ENCODE results near the gene NCK2. TPM values are rescaled to one million over a fixed set of nuclear protein-coding genes. Genes with fewer than 3 reads are reported as not detected.

NCK2 gene
- total and polyA plus RNA-seq, 7 experiments from 2014 or later: 30.8 to 134 (median 105) TPM

DNA sequence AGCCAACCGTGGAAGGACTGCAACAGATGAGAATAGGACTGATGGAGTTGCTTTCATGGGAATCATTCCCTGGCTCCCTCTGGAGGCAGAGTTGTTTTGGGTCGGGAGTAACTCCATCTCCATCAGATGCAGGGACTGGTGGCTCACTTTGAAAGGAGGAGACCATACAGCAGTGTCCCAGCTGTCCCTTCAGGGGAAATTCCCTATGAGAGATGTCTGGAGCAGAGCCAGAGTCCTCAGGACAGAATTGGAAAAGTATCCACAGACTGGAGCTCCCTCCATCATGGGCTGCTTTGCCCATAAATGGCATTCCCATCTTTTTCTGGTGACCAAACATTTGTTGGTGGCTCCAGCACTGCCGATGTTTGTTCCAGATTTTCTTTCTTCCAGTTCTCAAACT lies 144.3 kb downstream of the NCK2 start:
- Mint-ChIP-seq H3K27ac (peak overlapping the region in 5 of 9 donors; percentile 44 to 83 (median 53)), H3K36me3 (peaks cover 9 to 62% (median 52%) of the 10 kb centered on the region in 5 donors), H3K4me1 (peaks cover 33 to 76% (median 66%) of the 10 kb centered on the region in 7 donors), H3K9me3 (peaks cover 0 to 25% (median 6%) of the 10 kb centered on the region in 11 donors), H3K4me3 (peak overlapping the region in 1 of 10 donors; percentile 13), H3K27me3 (no peaks in the 10 kb centered on the region)
- Histone ChIP-seq H3K9me3 (ENCODE audit: control insufficient read depth in 2 of 3, low read length in 3 of 3) (no peaks in the 10 kb centered on the region), H3K4me3 (ENCODE audit: low read length) (no peak overlapping the region), H3K27ac (ENCODE audit: low read depth, low read length) (no peak overlapping the region), H3K27me3 (ENCODE audit: control insufficient read depth in 2 of 2, insufficient read depth in 2 of 2, low read length in 2 of 2) (no peaks in the 10 kb centered on the region), H3K36me3 (ENCODE audit: control insufficient read depth in 2 of 3, insufficient read depth in 3 of 3, low read length in 3 of 3) (peaks cover 0 to 36% (median 8%) of the 10 kb centered on the region in 3 experiments), H3K4me1 (ENCODE audit: control insufficient read depth in 2 of 2, insufficient read depth in 2 of 2, low read length in 2 of 2) (peaks cover 36 to 42% of the 10 kb centered on the region in 2 donors)
- DNase-seq (no peak), ATAC-seq (peak; percentile 3)
- intact Hi-C loops (cut with micrococcal nuclease): loop anchor here (5.0 to 10.0 kb wide), 2 partner anchors 312 to 314 kb away; no protein-coding TSS in a partner anchor
- CTCF ChIA-PET: interaction anchor here (1.1 kb wide), 1 partner anchor 11 kb away, joined by 3 read pairs; no protein-coding TSS in a partner anchor
- POLR2A ChIA-PET: no interaction called here

GRCh38 chr2:105890111-105890510 lies 145.4 kb downstream of the NCK2 start:
- Histone ChIP-seq H3K4me1 (ENCODE audit: control insufficient read depth in 2 of 2, insufficient read depth in 2 of 2, low read length in 2 of 2) (peaks cover 29 to 34% of the 10 kb centered on the region in 2 donors), H3K4me3 (ENCODE audit: low read length) (no peak overlapping the region), H3K36me3 (ENCODE audit: control insufficient read depth in 2 of 3, insufficient read depth in 3 of 3, low read length in 3 of 3) (peaks cover 0 to 37% (median 9%) of the 10 kb centered on the region in 3 experiments), H3K27ac (ENCODE audit: low read depth, low read length) (peak overlapping the region; percentile 38), H3K9me3 (ENCODE audit: control insufficient read depth in 2 of 3, low read length in 3 of 3) (no peaks in the 10 kb centered on the region), H3K27me3 (ENCODE audit: control insufficient read depth in 2 of 2, insufficient read depth in 2 of 2, low read length in 2 of 2) (no peaks in the 10 kb centered on the region)
- Mint-ChIP-seq H3K4me1 (peaks cover 31 to 76% (median 66%) of the 10 kb centered on the region in 7 donors), H3K9me3 (peaks cover 0 to 25% (median 6%) of the 10 kb centered on the region in 11 donors), H3K27ac (peak overlapping the region; percentile 1 to 79 (median 49)), H3K36me3 (peaks cover 15 to 69% (median 59%) of the 10 kb centered on the region in 5 donors), H3K27me3 (no peaks in the 10 kb centered on the region), H3K4me3 (peak overlapping the region in 4 of 10 donors; percentile 0 to 27 (median 13))
- ATAC-seq (no peak), DNase-seq (no peak)
- ChIA-PET POLR2A (interaction anchor here (0.9 to 1.0 kb wide), 2 partner anchors 147 to 205 kb away, joined by 3 read pairs; no protein-coding TSS in a partner anchor), CTCF (no interaction called here)
- intact Hi-C loops (cut with micrococcal nuclease): loop anchor here in 1 of 2 donors (5.0 kb wide), 1 partner anchor 33 kb away; no protein-coding TSS in a partner anchor

DNA sequence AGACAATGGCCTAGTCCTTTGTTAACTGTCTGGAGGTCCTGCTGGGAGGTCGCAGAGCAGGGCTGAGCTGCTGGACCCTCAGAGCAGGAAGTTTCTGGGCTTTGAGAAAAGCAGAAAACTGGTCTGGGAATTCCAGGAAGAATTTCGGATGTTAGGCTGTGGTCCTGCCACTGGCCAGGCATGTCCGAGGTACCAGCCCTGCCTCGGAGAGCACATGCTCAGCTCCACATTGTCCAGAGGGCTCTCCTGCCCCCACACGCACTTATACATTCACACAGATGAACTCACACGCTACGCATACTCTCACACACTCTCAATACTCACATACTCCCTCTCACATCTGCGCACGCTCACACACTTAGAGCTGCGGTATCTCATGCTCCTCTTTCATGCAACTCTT lies 146.1 kb downstream of the NCK2 start:
- H3K4me3 Mint-ChIP-seq: peak overlapping the region in 8 of 10 donors; percentile 6 to 78 (median 32)
- Histone ChIP-seq H3K27ac (ENCODE audit: low read depth, low read length) (peak overlapping the region; percentile 38), H3K4me1 (ENCODE audit: control insufficient read depth in 2 of 2, insufficient read depth in 2 of 2, low read length in 2 of 2) (peaks cover 25 to 36% of the 10 kb centered on the region in 2 donors), H3K9me3 (ENCODE audit: control insufficient read depth in 2 of 3, low read length in 3 of 3) (no peaks in the 10 kb centered on the region), H3K36me3 (ENCODE audit: control insufficient read depth in 2 of 3, insufficient read depth in 3 of 3, low read length in 3 of 3) (peaks cover 0 to 37% (median 9%) of the 10 kb centered on the region in 3 experiments), H3K27me3 (ENCODE audit: control insufficient read depth in 2 of 2, insufficient read depth in 2 of 2, low read length in 2 of 2) (no peaks in the 10 kb centered on the region), H3K4me3 (ENCODE audit: low read length) (no peak overlapping the region)
- CTCF ChIA-PET: no interaction called here
- intact Hi-C loops (cut with micrococcal nuclease): loop anchor here in 1 of 2 donors (5.0 kb wide), 1 partner anchor 34 kb away; no protein-coding TSS in a partner anchor
- H3K9me3 Mint-ChIP-seq: peaks cover 0 to 25% (median 6%) of the 10 kb centered on the region in 11 donors
- no peak for ATAC-seq
- H3K4me1 Mint-ChIP-seq: peaks cover 31 to 76% (median 67%) of the 10 kb centered on the region in 7 donors
- no peak for DNase-seq
- POLR2A ChIA-PET: interaction anchor here (0.7 to 1.0 kb wide), 2 partner anchors 9 to 204 kb away, joined by 3 to 7 read pairs; no protein-coding TSS in a partner anchor
- H3K36me3 Mint-ChIP-seq: peaks cover 15 to 71% (median 62%) of the 10 kb centered on the region in 5 donors
- H3K27me3 Mint-ChIP-seq: no peaks in the 10 kb centered on the region
- peak overlapping the region; percentile 33 to 80 (median 65) for H3K27ac Mint-ChIP-seq

GRCh38 chr2:105893011-105893995 lies 148.6 kb downstream of the NCK2 start:
- H3K36me3 Mint-ChIP-seq: peaks cover 17 to 63% (median 54%) of the 10 kb centered on the region in 5 donors
- Histone ChIP-seq H3K4me3 (ENCODE audit: low read length) (no peak overlapping the region), H3K36me3 (ENCODE audit: control insufficient read depth in 2 of 3, insufficient read depth in 3 of 3, low read length in 3 of 3) (peaks cover 0 to 28% (median 9%) of the 10 kb centered on the region in 3 experiments), H3K27me3 (ENCODE audit: control insufficient read depth in 2 of 2, insufficient read depth in 2 of 2, low read length in 2 of 2) (no peaks in the 10 kb centered on the region), H3K4me1 (ENCODE audit: control insufficient read depth in 2 of 2, insufficient read depth in 2 of 2, low read length in 2 of 2) (peaks cover 21 to 30% of the 10 kb centered on the region in 2 donors), H3K9me3 (ENCODE audit: control insufficient read depth in 2 of 3, low read length in 3 of 3) (peaks cover 0 to 4% (median 0%) of the 10 kb centered on the region in 3 experiments), H3K27ac (ENCODE audit: low read depth, low read length) (no peak overlapping the region)
- no peak overlapping the region for H3K4me3 Mint-ChIP-seq
- intact Hi-C loops (cut with micrococcal nuclease): loop anchor here in 1 of 2 donors (5.0 kb wide), 1 partner anchor 36 kb away; no protein-coding TSS in a partner anchor
- peak overlapping the region in 4 of 9 donors; percentile 6 to 87 (median 61) for H3K27ac Mint-ChIP-seq
- no peaks in the 10 kb centered on the region for H3K27me3 Mint-ChIP-seq
- ATAC-seq (no peak), DNase-seq (no peak)
- H3K4me1 Mint-ChIP-seq: peaks cover 22 to 75% (median 55%) of the 10 kb centered on the region in 7 donors
- POLR2A ChIA-PET: no interaction called here
- CTCF ChIA-PET: no interaction called here
- peaks cover 0 to 20% (median 8%) of the 10 kb centered on the region in 11 donors for H3K9me3 Mint-ChIP-seq

DNA sequence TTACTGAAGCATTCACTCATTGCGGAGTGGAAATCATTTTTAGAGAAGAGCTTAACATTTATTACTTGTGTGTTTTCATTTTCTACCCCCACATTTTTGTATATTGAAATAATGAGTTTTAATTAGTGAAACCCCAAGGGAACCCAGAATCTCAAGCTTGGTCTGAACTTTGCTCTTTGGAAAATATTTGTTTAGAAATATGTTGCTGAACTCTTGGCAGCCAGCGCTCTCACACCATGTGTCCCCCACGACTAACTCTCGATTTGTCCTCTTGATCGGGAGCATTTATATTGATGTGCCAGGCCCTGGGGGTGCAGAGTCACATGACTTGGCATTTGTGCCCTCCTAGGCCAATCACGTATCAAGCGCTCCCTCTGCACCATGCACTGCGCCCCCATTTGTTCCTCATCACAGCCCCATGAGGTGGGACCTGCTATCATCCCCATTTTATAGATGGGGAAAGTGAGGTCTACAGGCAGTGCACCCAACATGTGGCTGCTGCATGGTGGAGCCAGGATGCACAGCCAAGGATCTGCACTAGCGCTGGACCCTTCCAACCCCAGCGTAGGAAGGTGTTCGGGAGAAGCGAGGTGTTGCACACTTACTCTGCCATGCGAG lies 149.7 kb downstream of the NCK2 start:
- CTCF ChIA-PET: no interaction called here
- Mint-ChIP-seq H3K36me3 (peaks cover 16 to 67% (median 59%) of the 10 kb centered on the region in 5 donors), H3K27ac (peak overlapping the region in 7 of 9 donors; percentile 42 to 88 (median 81)), H3K4me1 (peaks cover 22 to 78% (median 58%) of the 10 kb centered on the region in 7 donors), H3K27me3 (no peaks in the 10 kb centered on the region), H3K4me3 (peak overlapping the region in 2 of 10 donors; percentile 34 to 59), H3K9me3 (peaks cover 4 to 25% (median 14%) of the 10 kb centered on the region in 11 donors)
- no peak overlapping the region for H3K4me3 ChIP-seq (ENCODE audit: low read length)
- peaks cover 0 to 4% (median 0%) of the 10 kb centered on the region in 3 experiments for H3K9me3 ChIP-seq (ENCODE audit: control insufficient read depth in 2 of 3, low read length in 3 of 3)
- no peak for ATAC-seq
- no peaks in the 10 kb centered on the region for H3K27me3 ChIP-seq (ENCODE audit: control insufficient read depth in 2 of 2, insufficient read depth in 2 of 2, low read length in 2 of 2)
- no peak overlapping the region for H3K27ac ChIP-seq (ENCODE audit: low read depth, low read length)
- POLR2A ChIA-PET: no interaction called here
- no peak for DNase-seq
- H3K36me3 ChIP-seq (ENCODE audit: control insufficient read depth in 2 of 3, insufficient read depth in 3 of 3, low read length in 3 of 3): peaks cover 0 to 19% (median 9%) of the 10 kb centered on the region in 3 experiments
- intact Hi-C loops (cut with micrococcal nuclease): loop anchor here in 1 of 2 donors (5.0 kb wide), 1 partner anchor 37 kb away; no protein-coding TSS in a partner anchor
- peaks cover 21 to 23% of the 10 kb centered on the region in 2 donors for H3K4me1 ChIP-seq (ENCODE audit: control insufficient read depth in 2 of 2, insufficient read depth in 2 of 2, low read length in 2 of 2)
